ENCODE results near the gene EBPL. TPM values are rescaled to one million over a fixed set of nuclear protein-coding genes. Genes with fewer than 3 reads are reported as not detected.

The EBPL gene
- polyA plus RNA-seq, 2 of the 4 experiments (the other 2 are of a cell fraction): 53.1 to 95.0 TPM

DNA sequence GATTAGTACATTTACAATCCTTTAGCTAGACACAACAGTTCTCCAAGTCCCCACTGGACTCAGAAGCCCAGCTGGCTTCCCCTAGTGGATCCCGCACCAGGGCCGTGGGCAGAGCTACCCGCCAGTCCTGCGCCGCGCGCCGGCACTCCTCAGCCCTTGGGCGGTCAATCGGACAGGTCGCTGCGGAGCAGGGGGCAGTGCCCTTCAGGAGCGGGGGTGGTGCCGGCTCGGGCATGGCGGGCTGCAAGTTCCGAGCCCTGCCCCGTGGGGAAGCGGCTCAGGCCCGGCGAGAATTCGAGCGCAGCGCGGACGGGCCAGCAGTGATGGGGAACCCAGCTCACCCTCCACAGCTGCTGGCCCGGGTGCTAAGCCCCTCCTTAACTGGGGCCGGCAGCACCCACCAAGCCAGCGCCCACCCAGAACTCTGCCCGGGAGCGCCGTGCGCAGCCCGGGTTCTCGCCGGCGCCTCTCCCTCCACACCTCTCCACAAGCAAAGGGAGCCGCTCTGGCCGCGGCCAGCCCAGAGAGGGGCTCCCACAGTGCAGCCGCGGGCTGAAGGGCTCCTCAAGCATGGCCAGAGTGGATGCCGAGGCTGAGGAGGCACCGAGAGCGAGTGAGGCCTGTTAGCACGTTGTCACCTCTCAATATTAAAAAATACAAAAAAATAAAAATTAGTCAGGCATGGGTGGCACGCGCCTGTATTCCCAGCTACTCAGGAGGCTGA is 12.9 kb downstream of the EBPL start:
- no peaks in the 10 kb centered on the region for H3K4me1 ChIP-seq
- no peaks in the 10 kb centered on the region for H3K9me3 ChIP-seq
- ChIA-PET POLR2A (interaction anchor here (1.1 to 1.3 kb wide), 2 partner anchors 13 to 115 kb away, joined by 3 to 4 read pairs; partner anchors contain the start of gene EBPL), CTCF (interaction anchor here (1.1 to 1.5 kb wide), 3 partner anchors 8 to 319 kb away, joined by 3 to 4 read pairs (median 3); partner anchors contain the start of gene TRIM13)
- no peak overlapping the region for H3K27ac ChIP-seq
- no peak for DNase-seq (ENCODE audit: low read depth in 1 of 2, low spot score in 1 of 2)
- ATAC-seq: no peak
- no peak overlapping the region for H3K4me2 ChIP-seq
- no peak for TF ChIP-seq EHMT2 (IDR thresholded peaks at IDR 0.05; ENCODE audit: low read depth)
- TF ChIP-seq ZSCAN20 (CRISPR knock-in tag; IDR thresholded peaks at IDR 0.05): no peak
- TF ChIP-seq EHF (CRISPR knock-in tag; IDR thresholded peaks at IDR 0.05): no peak
- TF ChIP-seq, protein P1, sequence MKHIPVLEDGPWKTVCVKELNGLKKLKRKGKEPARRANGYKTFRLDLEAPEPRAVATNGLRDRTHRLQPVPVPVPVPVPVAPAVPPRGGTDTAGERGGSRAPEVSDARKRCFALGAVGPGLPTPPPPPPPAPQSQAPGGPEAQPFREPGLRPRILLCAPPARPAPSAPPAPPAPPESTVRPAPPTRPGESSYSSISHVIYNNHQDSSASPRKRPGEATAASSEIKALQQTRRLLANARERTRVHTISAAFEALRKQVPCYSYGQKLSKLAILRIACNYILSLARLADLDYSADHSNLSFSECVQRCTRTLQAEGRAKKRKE (CRISPR knock-in tag; IDR thresholded peaks at IDR 0.05; ENCODE audit: low read depth): no peak
- no peak for TF ChIP-seq POLR2AphosphoS2 (conservative IDR thresholded peaks at IDR 0.05; ENCODE audit: low read length)
- 97% methylated on average over 25 of the region's 48 CpGs for WGBS (ENCODE audit: missing lambda C conversion rate)
- H3K4me3 ChIP-seq: no peak overlapping the region
- FAIRE-seq: no peak

DNA sequence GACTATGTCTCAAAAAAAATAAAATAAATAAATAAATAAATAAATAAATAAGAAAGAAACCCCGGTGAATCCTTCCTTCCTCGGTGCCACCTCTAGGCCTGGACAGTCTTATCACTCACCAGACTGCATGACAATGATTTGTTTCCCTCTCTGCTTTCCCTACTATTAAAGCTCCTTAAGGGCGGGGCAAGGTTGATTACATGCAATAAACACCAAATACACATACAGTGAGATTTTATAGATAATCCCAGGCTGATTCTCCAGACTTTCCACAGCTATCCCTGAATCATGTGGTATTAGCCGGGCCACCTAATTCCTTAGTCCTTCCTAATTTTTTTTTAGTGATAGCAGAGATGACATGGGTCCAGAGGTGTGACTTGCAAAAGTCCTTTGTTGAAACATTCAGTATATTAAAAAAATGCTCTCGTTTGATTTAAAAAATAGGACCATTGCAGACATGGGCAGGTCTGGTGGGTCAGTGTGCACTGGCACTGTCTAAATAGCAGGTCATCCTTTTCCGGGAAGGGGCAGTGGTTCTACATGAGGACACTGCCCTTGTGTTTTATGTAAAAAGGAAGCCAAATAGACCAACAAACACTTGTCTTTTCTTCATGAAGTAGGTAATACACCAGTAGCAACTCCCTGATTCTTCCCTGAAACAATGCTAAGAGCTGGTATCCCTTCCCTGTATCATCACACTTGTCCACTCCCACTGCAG is 14.5 kb downstream of the EBPL start:
- Histone ChIP-seq H3K4me2 (no peak overlapping the region), H3K4me1 (no peaks in the 10 kb centered on the region), H3K4me3 (no peak overlapping the region), H3K27ac (no peak overlapping the region), H3K9me3 (no peaks in the 10 kb centered on the region)
- ChIA-PET POLR2A (interaction anchor here (1.1 kb wide), 1 partner anchor 116 kb away, joined by 3 read pairs; no protein-coding TSS in a partner anchor), CTCF (interaction anchor here (1.5 to 1.8 kb wide), 2 partner anchors 9 to 172 kb away, joined by 3 read pairs; no protein-coding TSS in a partner anchor)
- FAIRE-seq (no peak), ATAC-seq (no peak), DNase-seq (ENCODE audit: low read depth in 1 of 2, low spot score in 1 of 2) (no peak)
- WGBS (ENCODE audit: missing lambda C conversion rate): 94% methylated on average over 6 of the region's 6 CpGs
- TF ChIP-seq EHMT2 (IDR thresholded peaks at IDR 0.05; ENCODE audit: low read depth) (no peak), MAFK (IDR thresholded peaks at IDR 0.05; ENCODE audit: partially characterized antibody) (no peak), POLR2AphosphoS2 (conservative IDR thresholded peaks at IDR 0.05; ENCODE audit: low read length) (no peak), NR3C1 (IDR thresholded peaks at IDR 0.05) (no peak), FOSB (CRISPR knock-in tag; IDR thresholded peaks at IDR 0.05) (no peak), ZSCAN20 (CRISPR knock-in tag; IDR thresholded peaks at IDR 0.05) (no peak), NPAS2 (CRISPR knock-in tag; IDR thresholded peaks at IDR 0.05; ENCODE audit: borderline replicate concordance) (no peak), GATA3 (IDR thresholded peaks at IDR 0.05; ENCODE audit: borderline replicate concordance) (no peak), CEBPB (IDR thresholded peaks at IDR 0.05) (no peak), HOXB5 (CRISPR knock-in tag; IDR thresholded peaks at IDR 0.05) (no peak), SMC3 (IDR thresholded peaks at IDR 0.05) (no peak), ESRRA (IDR thresholded peaks at IDR 0.05; ENCODE audit: borderline replicate concordance, low read length) (no peak)
- TF ChIP-seq, protein P2, sequence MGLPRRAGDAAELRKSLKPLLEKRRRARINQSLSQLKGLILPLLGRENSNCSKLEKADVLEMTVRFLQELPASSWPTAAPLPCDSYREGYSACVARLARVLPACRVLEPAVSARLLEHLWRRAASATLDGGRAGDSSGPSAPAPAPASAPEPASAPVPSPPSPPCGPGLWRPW (IDR thresholded peaks at IDR 0.05): no peak

DNA sequence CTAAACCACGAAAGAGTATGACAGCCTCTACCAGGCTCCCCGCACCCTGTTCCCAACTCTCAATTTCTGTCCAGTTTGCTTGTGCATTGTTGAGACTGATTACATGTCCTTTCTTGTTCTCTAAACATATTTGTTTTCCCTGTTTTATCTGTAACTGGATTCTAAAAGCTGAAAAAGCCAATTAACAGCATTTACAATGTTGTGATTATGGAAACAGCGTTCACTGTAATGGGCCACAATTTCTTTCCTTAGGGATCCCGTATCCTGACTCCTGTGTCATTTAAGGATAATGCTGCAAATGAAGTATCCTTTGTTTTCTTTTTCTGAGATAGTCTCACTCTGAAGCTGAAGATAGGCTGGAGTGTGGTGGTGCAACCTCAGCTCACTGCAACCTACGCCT is 20.5 kb downstream of the EBPL start:
- no peak overlapping the region for H3K27ac ChIP-seq
- FAIRE-seq (no peak), DNase-seq (ENCODE audit: low read depth in 1 of 2, low spot score in 1 of 2) (no peak), ATAC-seq (no peak)
- ChIA-PET POLR2A (no interaction called here), CTCF (interaction anchor here (0.8 to 1.5 kb wide), 5 partner anchors 9 to 453 kb away, joined by 3 to 4 read pairs (median 3); no protein-coding TSS in a partner anchor)
- WGBS (ENCODE audit: missing lambda C conversion rate): 92% methylated on average over 5 of the region's 5 CpGs
- peaks cover 14% of the 10 kb centered on the region; the same call in 2 of the 3 replicates for H3K4me1 ChIP-seq
- no peaks in the 10 kb centered on the region for H3K9me3 ChIP-seq
- H3K4me3 ChIP-seq: no peak overlapping the region
- no peak overlapping the region for H3K4me2 ChIP-seq
- TF ChIP-seq JUN (IDR thresholded peaks at IDR 0.05) (no peak), KDM5A (IDR thresholded peaks at IDR 0.05) (no peak), BHLHE40 (IDR thresholded peaks at IDR 0.05; ENCODE audit: low read depth, low read length) (no peak), TFCP2L1 (CRISPR knock-in tag; IDR thresholded peaks at IDR 0.05) (no peak), FOSL2 (IDR thresholded peaks at IDR 0.05) (no peak), FOSL2 (CRISPR knock-in tag; IDR thresholded peaks at IDR 0.05) (no peak), SREBF2 (IDR thresholded peaks at IDR 0.05) (no peak), ZC3H11A (IDR thresholded peaks at IDR 0.05) (no peak), ZFP36 (IDR thresholded peaks at IDR 0.05; ENCODE audit: borderline replicate concordance, partially characterized antibody) (no peak), NR3C1 (IDR thresholded peaks at IDR 0.05) (no peak), HEYL (CRISPR knock-in tag; IDR thresholded peaks at IDR 0.05) (no peak), MYC (IDR thresholded peaks at IDR 0.05; ENCODE audit: borderline replicate concordance, low read length) (no peak), KDM1A (IDR thresholded peaks at IDR 0.05; ENCODE audit: low read depth) (no peak), RNF2 (IDR thresholded peaks at IDR 0.05; ENCODE audit: borderline replicate concordance, low read depth) (no peak)
- TF ChIP-seq, protein P3, sequence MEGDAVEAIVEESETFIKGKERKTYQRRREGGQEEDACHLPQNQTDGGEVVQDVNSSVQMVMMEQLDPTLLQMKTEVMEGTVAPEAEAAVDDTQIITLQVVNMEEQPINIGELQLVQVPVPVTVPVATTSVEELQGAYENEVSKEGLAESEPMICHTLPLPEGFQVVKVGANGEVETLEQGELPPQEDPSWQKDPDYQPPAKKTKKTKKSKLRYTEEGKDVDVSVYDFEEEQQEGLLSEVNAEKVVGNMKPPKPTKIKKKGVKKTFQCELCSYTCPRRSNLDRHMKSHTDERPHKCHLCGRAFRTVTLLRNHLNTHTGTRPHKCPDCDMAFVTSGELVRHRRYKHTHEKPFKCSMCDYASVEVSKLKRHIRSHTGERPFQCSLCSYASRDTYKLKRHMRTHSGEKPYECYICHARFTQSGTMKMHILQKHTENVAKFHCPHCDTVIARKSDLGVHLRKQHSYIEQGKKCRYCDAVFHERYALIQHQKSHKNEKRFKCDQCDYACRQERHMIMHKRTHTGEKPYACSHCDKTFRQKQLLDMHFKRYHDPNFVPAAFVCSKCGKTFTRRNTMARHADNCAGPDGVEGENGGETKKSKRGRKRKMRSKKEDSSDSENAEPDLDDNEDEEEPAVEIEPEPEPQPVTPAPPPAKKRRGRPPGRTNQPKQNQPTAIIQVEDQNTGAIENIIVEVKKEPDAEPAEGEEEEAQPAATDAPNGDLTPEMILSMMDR (IDR thresholded peaks at IDR 0.05): no peak
- TF ChIP-seq, protein P4, sequence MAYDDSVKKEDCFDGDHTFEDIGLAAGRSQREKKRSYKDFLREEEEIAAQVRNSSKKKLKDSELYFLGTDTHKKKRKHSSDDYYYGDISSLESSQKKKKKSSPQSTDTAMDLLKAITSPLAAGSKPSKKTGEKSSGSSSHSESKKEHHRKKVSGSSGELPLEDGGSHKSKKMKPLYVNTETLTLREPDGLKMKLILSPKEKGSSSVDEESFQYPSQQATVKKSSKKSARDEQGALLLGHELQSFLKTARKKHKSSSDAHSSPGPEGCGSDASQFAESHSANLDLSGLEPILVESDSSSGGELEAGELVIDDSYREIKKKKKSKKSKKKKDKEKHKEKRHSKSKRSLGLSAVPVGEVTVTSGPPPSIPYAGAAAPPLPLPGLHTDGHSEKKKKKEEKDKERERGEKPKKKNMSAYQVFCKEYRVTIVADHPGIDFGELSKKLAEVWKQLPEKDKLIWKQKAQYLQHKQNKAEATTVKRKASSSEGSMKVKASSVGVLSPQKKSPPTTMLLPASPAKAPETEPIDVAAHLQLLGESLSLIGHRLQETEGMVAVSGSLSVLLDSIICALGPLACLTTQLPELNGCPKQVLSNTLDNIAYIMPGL (CRISPR knock-in tag; IDR thresholded peaks at IDR 0.05; ENCODE audit: borderline replicate concordance): no peak

All from A549 (cell line).